Measurements from ENCODE around the gene MEGF8. TPM values are rescaled to one million over a fixed set of nuclear protein-coding genes. Genes with fewer than 3 reads are reported as not detected.

The MEGF8 gene
- total and polyA plus RNA-seq, 9 of the 15 experiments (the other 6 are each of a cell fraction or from before 2014, with no cell fraction given) = 0.28 to 13.1 (median 3.0) TPM

DNA sequence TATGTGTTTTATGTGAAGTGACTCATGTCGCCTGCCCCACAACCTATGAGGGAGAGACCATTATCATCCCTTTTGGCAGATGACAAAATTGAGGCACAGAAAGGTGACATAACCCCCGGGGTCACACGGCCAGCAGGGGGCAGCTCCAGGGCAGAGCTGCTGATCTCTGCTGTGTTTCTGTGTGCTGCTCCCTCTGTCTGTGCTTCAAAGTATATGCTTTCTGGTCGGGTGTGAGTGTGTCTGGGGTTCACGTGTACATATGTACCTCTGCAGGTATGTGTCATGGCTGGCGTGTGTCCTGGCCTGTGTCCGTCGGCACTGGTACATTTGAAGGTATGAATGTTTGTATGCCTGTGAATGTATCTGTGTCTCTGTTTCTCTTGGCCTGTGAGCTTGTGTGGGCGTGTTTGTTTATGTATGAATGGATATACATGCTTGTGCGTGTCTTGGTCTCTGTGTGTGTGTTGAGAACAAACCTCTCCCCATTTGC lies 94.7 kb downstream of the MEGF8 start:
- FAIRE-seq (peak; percentile 94), ATAC-seq (peak; percentile 96), DNase-seq (ENCODE audit: extremely low read depth in 1 of 4, low spot score in 3 of 4) (peak; percentile 82 to 90 (median 89))
- H2AFZ ChIP-seq (ENCODE audit: low read depth, low read length) = no peak overlapping the region
- intact Hi-C loops (cut with micrococcal nuclease) = loop anchor here (1.0 kb wide), 1 partner anchor 13 kb away; no protein-coding TSS in a partner anchor
- no peak overlapping the region for H3K4me3 ChIP-seq
- ChIA-PET CTCF (ENCODE audit: low intra/inter-chr PET ratio) (interaction anchor here (0.6 to 1.3 kb wide), 5 partner anchors 14 to 312 kb away, joined by 3 to 6 read pairs (median 3); no protein-coding TSS in a partner anchor), POLR2A (interaction anchor here (0.6 to 1.8 kb wide), 3 partner anchors 13 to 271 kb away, joined by 3 to 9 read pairs (median 3); no protein-coding TSS in a partner anchor)
- H3K9ac ChIP-seq (ENCODE audit: insufficient read depth in 1 of 2, low read depth in 2 of 2, low read length in 2 of 2) = no peak overlapping the region
- no peak overlapping the region for H3K27ac ChIP-seq (ENCODE audit: extremely low read depth, low read depth, low read length)
- H3K9me3 ChIP-seq (replicated peaks; ENCODE audit: control insufficient read depth, insufficient read depth, low read depth, low read length) = no peaks in the 10 kb centered on the region
- H3K27me3 ChIP-seq (ENCODE audit: control insufficient read depth in 2 of 2, insufficient read depth in 2 of 2, low read length in 2 of 2) = peaks cover 0 to 4% of the 10 kb centered on the region in 2 experiments; a peak in 1 of 5 replicates
- 11% methylated on average over 10 of the region's 10 CpGs for WGBS (ENCODE audit: insufficient coverage, low coverage, missing lambda C conversion rate)
- in situ Hi-C loops (cut with MboI) = no loop called here
- no TSS peak for BruUV-seq (replicated peaks)
- no peaks in the 10 kb centered on the region for H4K20me1 ChIP-seq (replicated peaks; ENCODE audit: control insufficient read depth, insufficient read depth, low read length)
- no peak overlapping the region for H3K4me2 ChIP-seq (ENCODE audit: insufficient read depth, low read length)
- peaks cover 0 to 25% of the 10 kb centered on the region in 2 experiments; a peak in 2 of 5 replicates for H3K4me1 ChIP-seq (replicated peaks in 1 of 2; ENCODE audit: control insufficient read depth in 2 of 2, insufficient read depth in 2 of 2, low read length in 2 of 2)
- H3K79me2 ChIP-seq (ENCODE audit: control insufficient read depth, insufficient read depth, low read length) = no peaks in the 10 kb centered on the region
- no peaks in the 10 kb centered on the region for H3K36me3 ChIP-seq (ENCODE audit: control insufficient read depth, insufficient read depth, low read length)
- H3K9me1 ChIP-seq (ENCODE audit: control insufficient read depth, insufficient read depth, low read length) = no peaks in the 10 kb centered on the region
- TF ChIP-seq, protein P1, sequence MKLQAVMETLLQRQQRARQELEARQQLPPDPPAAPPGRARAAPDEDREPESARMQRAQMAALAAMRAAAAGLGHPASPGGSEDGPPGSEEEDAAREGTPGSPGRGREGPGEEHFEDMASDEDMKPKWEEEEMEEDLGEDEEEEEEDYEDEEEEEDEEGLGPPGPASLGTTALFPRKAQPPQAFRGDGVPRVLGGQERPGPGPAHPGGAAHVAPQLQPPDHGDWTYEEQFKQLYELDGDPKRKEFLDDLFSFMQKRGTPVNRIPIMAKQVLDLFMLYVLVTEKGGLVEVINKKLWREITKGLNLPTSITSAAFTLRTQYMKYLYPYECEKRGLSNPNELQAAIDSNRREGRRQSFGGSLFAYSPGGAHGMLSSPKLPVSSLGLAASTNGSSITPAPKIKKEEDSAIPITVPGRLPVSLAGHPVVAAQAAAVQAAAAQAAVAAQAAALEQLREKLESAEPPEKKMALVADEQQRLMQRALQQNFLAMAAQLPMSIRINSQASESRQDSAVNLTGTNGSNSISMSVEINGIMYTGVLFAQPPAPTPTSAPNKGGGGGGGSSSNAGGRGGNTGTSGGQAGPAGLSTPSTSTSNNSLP (IDR thresholded peaks at IDR 0.05; ENCODE audit: borderline replicate concordance, low read depth, low read length) = no peak
- no peak for TF ChIP-seq ZNF707 (CRISPR knock-in tag; conservative IDR thresholded peaks at IDR 0.05)
- TF ChIP-seq LCOR (CRISPR knock-in tag; IDR thresholded peaks at IDR 0.05) = no peak
- TF ChIP-seq CHD2 (IDR thresholded peaks at IDR 0.05; ENCODE audit: low read depth, low read length) = no peak
- TF ChIP-seq MEF2A (IDR thresholded peaks at IDR 0.05; ENCODE audit: control insufficient read depth, low read depth, low read length) = no peak
- no peak for TF ChIP-seq POU5F1 (IDR thresholded peaks at IDR 0.05; ENCODE audit: borderline replicate concordance, low read depth, low read length, partially characterized antibody)
- TF ChIP-seq ZNF699 (CRISPR knock-in tag; IDR thresholded peaks at IDR 0.05; ENCODE audit: insufficient replicate concordance) = no peak
- TF ChIP-seq HNRNPH1 (optimal IDR thresholded peaks at IDR 0.05; ENCODE audit: low read depth, low read length) = no peak
- no peak for TF ChIP-seq ERF (CRISPR knock-in tag; IDR thresholded peaks at IDR 0.05)
- TF ChIP-seq SRSF9 (IDR thresholded peaks at IDR 0.05; ENCODE audit: borderline replicate concordance, low read depth, low read length) = no peak
- TF ChIP-seq DNMT1 (IDR thresholded peaks at IDR 0.05) = no peak
- no peak for TF ChIP-seq ZNF79 (CRISPR knock-in tag; IDR thresholded peaks at IDR 0.05; ENCODE audit: low read depth)
- TF ChIP-seq NBN (IDR thresholded peaks at IDR 0.05; ENCODE audit: low read depth) = 0 out of 2 replicates have a peak, but pooled peaks have one; percentile 34
- no peak for TF ChIP-seq ZNF324 (CRISPR knock-in tag; IDR thresholded peaks at IDR 0.05)
- TF ChIP-seq, protein P2, sequence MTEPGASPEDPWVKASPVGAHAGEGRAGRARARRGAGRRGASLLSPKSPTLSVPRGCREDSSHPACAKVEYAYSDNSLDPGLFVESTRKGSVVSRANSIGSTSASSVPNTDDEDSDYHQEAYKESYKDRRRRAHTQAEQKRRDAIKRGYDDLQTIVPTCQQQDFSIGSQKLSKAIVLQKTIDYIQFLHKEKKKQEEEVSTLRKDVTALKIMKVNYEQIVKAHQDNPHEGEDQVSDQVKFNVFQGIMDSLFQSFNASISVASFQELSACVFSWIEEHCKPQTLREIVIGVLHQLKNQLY (CRISPR knock-in tag; conservative IDR thresholded peaks at IDR 0.05) = no peak
- TF ChIP-seq, protein P3, sequence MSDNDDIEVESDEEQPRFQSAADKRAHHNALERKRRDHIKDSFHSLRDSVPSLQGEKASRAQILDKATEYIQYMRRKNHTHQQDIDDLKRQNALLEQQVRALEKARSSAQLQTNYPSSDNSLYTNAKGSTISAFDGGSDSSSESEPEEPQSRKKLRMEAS (CRISPR knock-in tag; IDR thresholded peaks at IDR 0.05) = no peak
- TF ChIP-seq MYC (IDR thresholded peaks at IDR 0.05; ENCODE audit: low read depth, low read length) = peak; percentile 37; the same call in 1 of the 2 replicates
- no peak for TF ChIP-seq MYC (CRISPR knock-in tag; IDR thresholded peaks at IDR 0.05; ENCODE audit: borderline replicate concordance, low read depth)
- no peak for TF ChIP-seq NFXL1 (CRISPR knock-in tag; IDR thresholded peaks at IDR 0.05)
- TF ChIP-seq HDAC3 (IDR thresholded peaks at IDR 0.05; ENCODE audit: borderline replicate concordance, partially characterized antibody) = no peak

Data from K562 (cell line).